WTC11 (cell line): ENCODE results near the gene PTGR2.

Experiments used
- CREM ChIP-seq: sonication (generic); formaldehyde crosslinking; IDR thresholded peaks from 2 replicates; pipeline ENCODE4 v1.8.1; 2022; ENCODE audit warnings: mild to moderate bottlenecking, missing genetic modification reagents, moderate library complexity
- CTCF ChIP-seq: fragments of 200-600 bp; IDR thresholded peaks from 2 replicates; pipeline ENCODE4 v1.8.0; 2022; ENCODE audit warnings: antibody characterized with exemption
- ESRRA ChIP-seq: sonication (generic); formaldehyde crosslinking; IDR thresholded peaks from 2 replicates; pipeline ENCODE4 v1.8.1; 2022; ENCODE audit warnings: mild to moderate bottlenecking, missing genetic modification reagents, borderline replicate concordance
- NFE2L1 ChIP-seq: sonication (generic); formaldehyde crosslinking; IDR thresholded peaks from 2 replicates; pipeline ENCODE4 v1.8.1; 2023; ENCODE audit warnings: missing genetic modification reagents
- NFYB ChIP-seq: sonication (generic); formaldehyde crosslinking; conservative IDR thresholded peaks from 2 replicates; pipeline ENCODE4 v1.8.0; 2022; ENCODE audit warnings: low read depth, missing genetic modification reagents
- PREB ChIP-seq: sonication (generic); formaldehyde crosslinking; IDR thresholded peaks from 2 replicates; pipeline ENCODE4 v1.8.1; 2022; ENCODE audit warnings: mild to moderate bottlenecking, missing genetic modification reagents, moderate library complexity, borderline replicate concordance

GRCh38 chr14:73903028-73903427 lies 51.4 kb downstream of the PTGR2 start:
- no peak for TF ChIP-seq CTCF
- TF ChIP-seq ESRRA, result no peak
- no peak for TF ChIP-seq CREM (CRISPR knock-in tag)
- no peak for TF ChIP-seq PREB
- no peak for TF ChIP-seq NFE2L1 (CRISPR knock-in tag)
- TF ChIP-seq NFYB (CRISPR knock-in tag), result no peak
